Neuronal stem cell (in vitro differentiated cells): Measurements from ENCODE around the gene PDCD2L.

ENCODE experiments used
- DNase-seq: peaks from one replicate; pipeline ENCODE4 v3.0.0-alpha.2; 2013; ENCODE audit warnings: low spot score
- H2AFZ ChIP-seq: one replicate; pipeline ENCODE4 v1.6.1; 2013; ENCODE audit warnings: mild to moderate bottlenecking, low read length, inconsistent platforms
- H2AK5ac ChIP-seq: 2 replicates; pipeline ENCODE4 v1.6.1; 2013; ENCODE audit warnings: low read depth, mild to moderate bottlenecking, inconsistent platforms, low read length, moderate library complexity, mixed read lengths
- H2BK120ac ChIP-seq: 2 replicates; pipeline ENCODE4 v1.6.1; 2013; ENCODE audit warnings: low read depth, mild to moderate bottlenecking, inconsistent platforms, low read length, moderate library complexity, mixed read lengths
- H2BK12ac ChIP-seq: one replicate; pipeline ENCODE4 v1.6.1; 2013; ENCODE audit warnings: low read length, inconsistent platforms
- H2BK15ac ChIP-seq: 2 replicates; pipeline ENCODE4 v1.6.1; 2013; ENCODE audit warnings: mild to moderate bottlenecking, low read length, inconsistent platforms, mixed read lengths
- H2BK5ac ChIP-seq: one replicate; pipeline ENCODE4 v1.6.1; 2013; ENCODE audit warnings: inconsistent platforms, mild to moderate bottlenecking, low read length, moderate library complexity
- H3K14ac ChIP-seq: one replicate; pipeline ENCODE4 v1.6.1; 2013; ENCODE audit warnings: low read length, inconsistent platforms
- H3K18ac ChIP-seq: 2 replicates; pipeline ENCODE4 v1.6.1; 2013; ENCODE audit warnings: low read length, inconsistent platforms
- H3K23ac ChIP-seq: 2 replicates; pipeline ENCODE4 v1.6.1; 2013; ENCODE audit warnings: low read depth, mild to moderate bottlenecking, mixed read lengths, low read length, inconsistent platforms; ENCODE audit not compliant: poor library complexity
- H3K27ac ChIP-seq: replicated peaks from 3 replicates; pipeline ENCODE4 v1.5.1; 2013; ENCODE audit warnings: low read length, inconsistent platforms
- H3K27me3 ChIP-seq, 3 experiments: 2 replicates each; pipeline ENCODE4 v1.6.1; 2013; ENCODE audit warnings: low read length in 3 of 3, mild to moderate bottlenecking in 2 of 3, inconsistent platforms in 1 of 3, low read depth in 1 of 3, mixed read lengths in 1 of 3, moderate library complexity in 1 of 3; ENCODE audit not compliant: control insufficient read depth in 3 of 3, insufficient read depth in 3 of 3
- H3K36me3 ChIP-seq, 2 donors: replicated peaks in 1 of 2; 2 replicates each; pipeline ENCODE4 v1.6.1; 2013; ENCODE audit warnings: low read length in 2 of 2; ENCODE audit not compliant: control insufficient read depth in 2 of 2, insufficient read depth in 2 of 2
- H3K4ac ChIP-seq: 2 replicates; pipeline ENCODE4 v1.6.1; 2013; ENCODE audit warnings: inconsistent platforms, mild to moderate bottlenecking, low read length, moderate library complexity
- H3K4me1 ChIP-seq, 2 donors: 1 replicate in 1 of 2; 2 replicates in 1 of 2; pipeline ENCODE4 v1.6.1; 2013; ENCODE audit warnings: low read length in 2 of 2, low read depth in 1 of 2; ENCODE audit not compliant: control insufficient read depth in 2 of 2, insufficient read depth in 1 of 2
- H3K4me2 ChIP-seq: one replicate; pipeline ENCODE4 v1.6.1; 2013; ENCODE audit warnings: mild to moderate bottlenecking, low read length, inconsistent platforms; ENCODE audit not compliant: insufficient read depth, poor library complexity, severe bottlenecking
- H3K4me3 ChIP-seq, 2 donors: 2 replicates each; pipeline ENCODE4 v1.5.1; 2013; ENCODE audit warnings: low read length in 2 of 2, mild to moderate bottlenecking in 2 of 2, inconsistent platforms in 1 of 2, moderate library complexity in 1 of 2
- H3K79me1 ChIP-seq: one replicate; pipeline ENCODE4 v1.6.1; 2013; ENCODE audit warnings: low read depth, mild to moderate bottlenecking, inconsistent platforms, low read length, moderate library complexity
- H3K9ac ChIP-seq: one replicate; pipeline ENCODE4 v1.6.1; 2013; ENCODE audit warnings: mild to moderate bottlenecking, low read depth, low read length, inconsistent platforms; ENCODE audit not compliant: poor library complexity
- H3K9me3 ChIP-seq, 2 donors: replicated peaks in 1 of 2; 2 replicates each; pipeline versions ENCODE3 to v1.6.1; 2013; ENCODE audit warnings: low read length in 2 of 2, mild to moderate bottlenecking in 2 of 2, inconsistent platforms in 1 of 2, low read depth in 1 of 2, mixed read lengths in 1 of 2, moderate library complexity in 1 of 2; ENCODE audit not compliant: control insufficient read depth in 2 of 2, insufficient read depth in 1 of 2
- H4K8ac ChIP-seq: one replicate; pipeline ENCODE4 v1.6.1; 2013; ENCODE audit warnings: low read depth, mild to moderate bottlenecking, inconsistent platforms, low read length, moderate library complexity
- H4K91ac ChIP-seq: one replicate; pipeline ENCODE4 v1.6.1; 2013; ENCODE audit warnings: low read length, low read depth, mild to moderate bottlenecking, inconsistent platforms; ENCODE audit not compliant: poor library complexity
- WGBS, 2 donors: extraction: QIAGEN DNeasy Blood & Tissue Kit; methylation state at CpG; one replicate each; pipeline ENCODE4 v1.1.7; 2013; ENCODE audit warnings: missing lambda C conversion rate in 2 of 2, mixed read lengths in 1 of 2; ENCODE audit not compliant: insufficient read length in 2 of 2, insufficient replicate concordance in 1 of 2; ENCODE audit errors: extremely low coverage in 2 of 2; 5-methylcytosine and 5-hydroxymethylcytosine counted together

Gene PDCD2L

DNA sequence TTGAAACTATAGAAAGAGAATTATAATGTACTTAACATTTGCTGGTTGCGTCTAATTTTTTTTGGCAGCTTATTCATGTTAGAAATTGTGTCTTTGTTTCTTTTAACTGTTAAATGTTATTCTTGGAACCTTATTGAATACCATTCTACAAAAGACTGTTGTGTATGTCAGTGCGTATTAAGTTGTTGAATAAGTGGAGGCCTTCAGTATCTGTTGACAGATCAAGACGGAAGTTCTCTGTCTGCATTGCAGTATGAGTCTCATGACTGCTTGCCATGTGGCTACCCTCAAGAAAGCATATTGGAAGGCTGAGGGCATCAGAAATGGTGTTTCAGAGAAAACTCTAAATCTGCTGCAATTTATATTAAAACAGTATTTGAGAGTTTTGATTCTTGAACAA lies 32.5 kb downstream of the PDCD2L start:
- Histone ChIP-seq H3K18ac (no peak overlapping the region), H3K36me3 (peaks cover 16 to 97% of the 10 kb centered on the region in 2 donors)

DNA sequence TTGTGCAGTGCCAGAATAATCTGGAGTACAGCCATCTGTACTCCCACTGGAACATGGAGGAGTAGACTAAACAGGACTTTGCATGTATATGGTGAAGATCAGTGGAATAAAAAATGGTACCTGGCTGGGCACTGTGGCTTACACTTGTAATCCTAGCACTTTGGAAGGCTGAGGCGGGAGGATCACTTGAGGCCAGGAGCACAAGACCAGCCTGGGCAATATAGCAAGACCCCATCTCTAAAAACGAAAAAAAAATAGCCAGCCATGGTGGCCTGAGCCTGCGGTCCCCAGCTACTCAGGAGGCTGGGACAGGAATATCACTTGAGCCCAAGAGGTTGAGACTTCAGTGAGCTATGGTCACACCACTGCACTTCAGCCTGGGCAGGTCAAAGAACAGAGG lies 44.0 kb downstream of the PDCD2L start:
- no CpG with 5 or more reads among the region's 3 CpGs for WGBS, 2 donors
- no peak for DNase-seq
- H3K27ac ChIP-seq: no peak overlapping the region
- H2AFZ ChIP-seq: no peak overlapping the region
- no peak overlapping the region for H2BK120ac ChIP-seq
- no peaks in the 10 kb centered on the region for H3K27me3 ChIP-seq
- H2BK12ac ChIP-seq: no peak overlapping the region
- H2AK5ac ChIP-seq: no peak overlapping the region
- H3K14ac ChIP-seq: no peak overlapping the region
- no peak overlapping the region for H3K18ac ChIP-seq
- H3K9ac ChIP-seq: no peak overlapping the region
- H2BK15ac ChIP-seq: no peak overlapping the region
- peaks cover 31 to 100% of the 10 kb centered on the region in 2 donors for H3K36me3 ChIP-seq
- H4K8ac ChIP-seq: no peak overlapping the region
- peaks cover 0 to 1% of the 10 kb centered on the region in 2 donors for H3K9me3 ChIP-seq
- H4K91ac ChIP-seq: no peak overlapping the region
- H3K4me1 ChIP-seq: no peaks in the 10 kb centered on the region
- peaks cover 3% of the 10 kb centered on the region for H3K79me1 ChIP-seq
- H3K4me2 ChIP-seq: no peak overlapping the region
- no peak overlapping the region for H2BK5ac ChIP-seq
- no peak overlapping the region for H3K23ac ChIP-seq
- H3K4me3 ChIP-seq: no peak overlapping the region
- no peak overlapping the region for H3K4ac ChIP-seq

More for the DNA sequence above, 32.5 kb downstream of the PDCD2L start:
- Histone ChIP-seq H4K91ac (no peak overlapping the region), H3K9me3 (no peaks in the 10 kb centered on the region), H3K14ac (no peak overlapping the region), H2BK12ac (no peak overlapping the region), H3K4ac (no peak overlapping the region), H2AFZ (no peak overlapping the region), H2AK5ac (no peak overlapping the region), H3K9ac (no peak overlapping the region), H3K27ac (no peak overlapping the region), H3K4me2 (no peak overlapping the region), H3K79me1 (peaks cover 2% of the 10 kb centered on the region), H3K4me3 (no peak overlapping the region), H2BK5ac (no peak overlapping the region), H2BK120ac (no peak overlapping the region), H3K27me3 (no peaks in the 10 kb centered on the region), H4K8ac (no peak overlapping the region), H3K23ac (no peak overlapping the region), H3K4me1 (no peaks in the 10 kb centered on the region), H2BK15ac (no peak overlapping the region)
- no CpG with 5 or more reads among the region's 3 CpGs for WGBS, 2 donors
- DNase-seq: no peak

DNA sequence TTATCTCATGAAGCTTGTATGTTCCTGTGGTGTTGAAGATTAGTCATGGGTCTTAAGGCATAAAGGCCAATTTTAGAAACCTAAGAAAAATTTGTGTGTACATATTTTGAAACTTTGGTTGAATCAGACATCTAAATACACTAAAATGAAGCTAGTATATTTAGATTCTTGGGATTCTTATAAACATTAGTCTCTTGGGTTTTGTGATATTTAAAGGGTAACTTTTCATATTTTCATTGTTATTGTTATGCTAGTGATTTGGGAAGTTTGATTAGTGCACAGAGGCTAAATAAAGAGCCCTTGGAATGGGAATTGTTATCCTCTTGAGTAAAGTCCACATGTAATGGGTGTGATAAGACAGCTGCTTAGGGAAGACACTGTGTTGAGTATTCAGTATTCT lies 48.5 kb downstream of the PDCD2L start:
- H3K79me1 ChIP-seq: peaks cover 1% of the 10 kb centered on the region
- no peak for DNase-seq
- no peak overlapping the region for H3K4ac ChIP-seq
- no peaks in the 10 kb centered on the region for H3K27me3 ChIP-seq
- H2BK12ac ChIP-seq: no peak overlapping the region
- peaks cover 21 to 98% of the 10 kb centered on the region in 2 donors for H3K36me3 ChIP-seq
- no peak overlapping the region for H3K27ac ChIP-seq
- no peak overlapping the region for H4K91ac ChIP-seq
- H2AK5ac ChIP-seq: no peak overlapping the region
- H2BK15ac ChIP-seq: no peak overlapping the region
- no peak overlapping the region for H3K4me3 ChIP-seq
- H3K14ac ChIP-seq: no peak overlapping the region
- H2BK120ac ChIP-seq: no peak overlapping the region
- H3K9me3 ChIP-seq: no peaks in the 10 kb centered on the region
- H3K18ac ChIP-seq: no peak overlapping the region
- H3K9ac ChIP-seq: no peak overlapping the region
- no peak overlapping the region for H4K8ac ChIP-seq
- H3K23ac ChIP-seq: no peak overlapping the region
- H2BK5ac ChIP-seq: no peak overlapping the region
- H2AFZ ChIP-seq: no peak overlapping the region
- H3K4me2 ChIP-seq: no peak overlapping the region
- H3K4me1 ChIP-seq: no peaks in the 10 kb centered on the region

DNA sequence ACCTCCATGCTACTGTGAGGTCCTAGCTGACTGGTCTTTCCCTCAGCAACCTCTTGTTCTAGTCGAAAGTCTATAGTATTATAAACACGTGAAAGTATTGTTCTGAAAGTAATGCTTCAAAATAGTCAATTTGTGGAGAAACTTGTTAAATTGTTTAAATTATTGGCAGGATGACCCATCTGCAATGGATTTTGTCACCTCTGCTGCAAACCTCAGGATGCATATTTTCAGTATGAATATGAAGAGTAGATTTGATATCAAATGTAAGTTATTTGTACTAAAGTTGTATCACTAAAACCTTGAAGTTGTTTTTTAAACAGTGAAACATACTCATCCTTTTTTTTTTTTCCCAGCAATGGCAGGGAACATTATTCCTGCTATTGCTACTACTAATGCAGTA lies 49.9 kb downstream of the PDCD2L start:
- H3K4ac ChIP-seq: no peak overlapping the region
- no peak overlapping the region for H2AFZ ChIP-seq
- no peaks in the 10 kb centered on the region for H3K27me3 ChIP-seq
- no peak overlapping the region for H2AK5ac ChIP-seq
- H3K4me2 ChIP-seq: no peak overlapping the region
- no peak overlapping the region for H4K8ac ChIP-seq
- H3K9ac ChIP-seq: no peak overlapping the region
- H3K23ac ChIP-seq: no peak overlapping the region
- H4K91ac ChIP-seq: no peak overlapping the region
- H3K9me3 ChIP-seq: no peaks in the 10 kb centered on the region
- H2BK120ac ChIP-seq: no peak overlapping the region
- H3K4me3 ChIP-seq: no peak overlapping the region
- H3K18ac ChIP-seq: no peak overlapping the region
- H3K36me3 ChIP-seq: peaks cover 22 to 95% of the 10 kb centered on the region in 2 donors
- H2BK12ac ChIP-seq: no peak overlapping the region
- no peak overlapping the region for H3K27ac ChIP-seq
- no peak for DNase-seq
- no CpG with 5 or more reads among the region's 2 CpGs for WGBS, 2 donors
- H3K4me1 ChIP-seq: no peaks in the 10 kb centered on the region
- no peak overlapping the region for H2BK5ac ChIP-seq
- H3K79me1 ChIP-seq: no peaks in the 10 kb centered on the region
- H2BK15ac ChIP-seq: no peak overlapping the region
- H3K14ac ChIP-seq: no peak overlapping the region
